PC-9 (cell line): ENCODE data around the gene ZSWIM4.

Source experiments
- EZH2 ChIP-seq: fragments of 200-600 bp; sonication (generic); IDR thresholded peaks from 2 replicates; pipeline ENCODE4 v1.8.0; 2017; ENCODE audit warnings: antibody characterized with exemption, low read depth
- TF ChIP-seq, protein P1 (sequence below): fragments of 200-600 bp; sonication (generic); conservative IDR thresholded peaks from 2 replicates; pipeline ENCODE4 v1.6.1; 2017; ENCODE audit warnings: mixed run types, antibody characterized with exemption, mild to moderate bottlenecking, moderate library complexity

DNA sequence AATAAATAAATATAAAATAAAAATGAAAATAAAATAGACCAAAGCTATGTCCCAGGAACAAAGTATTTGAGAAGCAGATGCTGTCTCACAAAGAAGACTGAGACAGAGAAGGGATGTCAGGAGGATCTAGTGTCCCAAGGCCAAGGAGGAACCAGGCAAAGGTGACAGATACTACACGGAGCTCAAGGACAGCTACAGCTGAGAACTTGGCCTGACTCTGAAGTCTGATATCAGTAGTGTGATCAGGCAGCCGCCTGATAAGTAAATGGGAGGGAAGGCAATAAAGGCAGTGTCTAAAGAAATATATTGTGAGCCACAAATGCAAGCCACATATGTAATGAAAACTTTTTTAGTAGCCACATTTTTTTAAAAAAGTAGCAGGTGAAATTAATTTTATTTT, 61.3 kb downstream of the ZSWIM4 start:
- TF ChIP-seq, protein P1, sequence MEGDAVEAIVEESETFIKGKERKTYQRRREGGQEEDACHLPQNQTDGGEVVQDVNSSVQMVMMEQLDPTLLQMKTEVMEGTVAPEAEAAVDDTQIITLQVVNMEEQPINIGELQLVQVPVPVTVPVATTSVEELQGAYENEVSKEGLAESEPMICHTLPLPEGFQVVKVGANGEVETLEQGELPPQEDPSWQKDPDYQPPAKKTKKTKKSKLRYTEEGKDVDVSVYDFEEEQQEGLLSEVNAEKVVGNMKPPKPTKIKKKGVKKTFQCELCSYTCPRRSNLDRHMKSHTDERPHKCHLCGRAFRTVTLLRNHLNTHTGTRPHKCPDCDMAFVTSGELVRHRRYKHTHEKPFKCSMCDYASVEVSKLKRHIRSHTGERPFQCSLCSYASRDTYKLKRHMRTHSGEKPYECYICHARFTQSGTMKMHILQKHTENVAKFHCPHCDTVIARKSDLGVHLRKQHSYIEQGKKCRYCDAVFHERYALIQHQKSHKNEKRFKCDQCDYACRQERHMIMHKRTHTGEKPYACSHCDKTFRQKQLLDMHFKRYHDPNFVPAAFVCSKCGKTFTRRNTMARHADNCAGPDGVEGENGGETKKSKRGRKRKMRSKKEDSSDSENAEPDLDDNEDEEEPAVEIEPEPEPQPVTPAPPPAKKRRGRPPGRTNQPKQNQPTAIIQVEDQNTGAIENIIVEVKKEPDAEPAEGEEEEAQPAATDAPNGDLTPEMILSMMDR, result no peak
- TF ChIP-seq EZH2, result no peak
